Measurements from ENCODE around the gene RPGRIP1L.

DNA sequence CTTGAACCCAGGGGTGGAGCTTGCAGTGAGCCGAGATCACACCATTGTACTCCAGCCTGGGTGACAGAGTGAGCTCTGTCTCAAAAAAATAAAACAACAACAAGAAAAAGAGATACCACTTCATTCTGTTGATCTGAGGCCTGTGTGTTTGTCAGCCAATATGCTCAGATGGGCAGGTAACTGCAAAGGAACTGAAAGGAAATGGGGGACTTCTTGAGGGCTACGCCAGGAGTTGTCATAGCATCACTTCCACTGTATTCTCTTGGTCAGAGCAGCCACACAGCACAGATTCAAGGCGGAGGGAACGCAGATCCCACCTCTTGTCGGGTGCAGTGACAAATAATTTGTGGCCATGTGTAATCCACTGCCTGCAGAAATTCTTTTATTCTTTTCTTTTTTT lies 126.8 kb downstream of the RPGRIP1L start:
- TF ChIP-seq, protein P1, sequence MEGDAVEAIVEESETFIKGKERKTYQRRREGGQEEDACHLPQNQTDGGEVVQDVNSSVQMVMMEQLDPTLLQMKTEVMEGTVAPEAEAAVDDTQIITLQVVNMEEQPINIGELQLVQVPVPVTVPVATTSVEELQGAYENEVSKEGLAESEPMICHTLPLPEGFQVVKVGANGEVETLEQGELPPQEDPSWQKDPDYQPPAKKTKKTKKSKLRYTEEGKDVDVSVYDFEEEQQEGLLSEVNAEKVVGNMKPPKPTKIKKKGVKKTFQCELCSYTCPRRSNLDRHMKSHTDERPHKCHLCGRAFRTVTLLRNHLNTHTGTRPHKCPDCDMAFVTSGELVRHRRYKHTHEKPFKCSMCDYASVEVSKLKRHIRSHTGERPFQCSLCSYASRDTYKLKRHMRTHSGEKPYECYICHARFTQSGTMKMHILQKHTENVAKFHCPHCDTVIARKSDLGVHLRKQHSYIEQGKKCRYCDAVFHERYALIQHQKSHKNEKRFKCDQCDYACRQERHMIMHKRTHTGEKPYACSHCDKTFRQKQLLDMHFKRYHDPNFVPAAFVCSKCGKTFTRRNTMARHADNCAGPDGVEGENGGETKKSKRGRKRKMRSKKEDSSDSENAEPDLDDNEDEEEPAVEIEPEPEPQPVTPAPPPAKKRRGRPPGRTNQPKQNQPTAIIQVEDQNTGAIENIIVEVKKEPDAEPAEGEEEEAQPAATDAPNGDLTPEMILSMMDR (IDR thresholded peaks at IDR 0.05) = no peak
- TF ChIP-seq EZH2phosphoT487 (IDR thresholded peaks at IDR 0.05) = no peak
- no peak for TF ChIP-seq EZH2 (IDR thresholded peaks at IDR 0.05)
